NCI-H2227 treated with DMSO at 0.1 percent for 48 hours (cell line): ENCODE measurements around the gene BNC2.
A peak's percentile ranks its signal among the peaks of the same experiment; 100 is the strongest.

Source experiments
- DNase-seq: peaks from one replicate; lab custom pipeline; 2025; lab: John Stamatoyannopoulos, UW

BNC2 gene

DNA sequence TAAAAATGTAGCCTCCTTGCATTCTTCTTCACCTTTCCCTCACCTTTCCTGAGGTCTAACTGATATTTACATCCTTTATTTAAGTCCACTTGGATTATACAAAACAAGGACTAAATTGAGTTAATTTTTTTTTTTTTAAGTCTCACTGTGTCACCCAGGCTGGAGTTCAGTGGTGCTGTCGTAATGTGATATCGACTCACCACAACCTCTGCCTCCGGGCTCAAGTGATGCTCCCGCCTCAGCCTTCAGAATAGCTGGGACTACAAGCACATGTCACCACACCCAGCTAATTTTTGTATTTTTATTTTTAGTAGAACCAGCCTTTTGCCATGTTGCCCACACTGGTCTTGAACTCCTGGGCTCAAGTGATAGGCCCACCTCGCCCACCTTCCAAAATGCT is 195.3 kb downstream of the BNC2 start:
- no peak for DNase-seq

GRCh38 chr9:16673171-16673570 is 197.3 kb downstream of the BNC2 start:
- no peak for DNase-seq

GRCh38 chr9:16672501-16672900 is 198.0 kb downstream of the BNC2 start:
- no peak for DNase-seq

DNA sequence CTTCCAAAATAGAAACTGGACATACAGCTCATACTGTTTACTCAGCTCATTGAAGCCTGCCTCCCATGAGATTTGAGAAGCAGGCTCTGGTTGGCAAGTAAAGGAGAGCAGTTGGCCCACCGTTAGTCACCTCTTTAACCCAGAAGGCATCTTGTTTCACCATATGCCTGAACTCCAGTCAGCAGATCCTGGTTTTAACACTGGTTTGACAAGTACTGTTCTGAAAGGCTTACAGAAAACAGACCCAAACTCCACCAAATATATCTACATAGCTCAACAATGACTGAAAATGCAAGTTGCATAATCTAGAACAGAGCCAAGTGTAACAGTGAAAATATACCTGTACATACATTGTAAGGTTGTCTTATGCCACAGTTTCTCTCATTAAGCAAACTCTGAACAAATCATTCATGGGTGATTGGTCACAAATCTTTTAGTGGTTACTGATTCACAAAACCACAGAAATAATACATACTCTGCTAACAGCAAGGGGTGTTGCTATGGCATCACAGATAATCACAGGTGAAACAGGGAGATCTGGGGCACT is 198.8 kb downstream of the BNC2 start:
- DNase-seq: no peak

GRCh38 chr9:16670791-16671190 is 199.7 kb downstream of the BNC2 start:
- no peak for DNase-seq

GRCh38 chr9:16668734-16669295 is 201.7 kb downstream of the BNC2 start:
- no peak for DNase-seq

DNA sequence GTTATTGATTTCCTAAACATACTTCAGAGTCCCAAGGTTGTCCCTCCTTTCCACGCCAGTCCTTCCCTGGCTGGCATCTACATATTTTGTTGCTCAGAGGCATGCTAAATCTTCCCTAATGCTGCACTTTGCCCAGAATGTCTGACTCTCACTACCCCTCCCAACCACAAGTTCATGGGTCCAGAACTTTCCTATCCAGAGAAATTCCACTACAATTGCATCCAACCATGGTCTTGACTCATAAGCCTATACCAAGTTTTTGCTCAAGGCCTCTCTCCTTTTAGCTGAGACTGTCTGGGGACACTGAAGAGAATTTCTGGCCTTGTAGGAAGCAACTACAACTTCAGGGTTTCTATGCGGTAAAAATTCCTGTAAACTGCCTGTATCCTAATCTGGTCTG is 206.3 kb downstream of the BNC2 start:
- no peak for DNase-seq

DNA sequence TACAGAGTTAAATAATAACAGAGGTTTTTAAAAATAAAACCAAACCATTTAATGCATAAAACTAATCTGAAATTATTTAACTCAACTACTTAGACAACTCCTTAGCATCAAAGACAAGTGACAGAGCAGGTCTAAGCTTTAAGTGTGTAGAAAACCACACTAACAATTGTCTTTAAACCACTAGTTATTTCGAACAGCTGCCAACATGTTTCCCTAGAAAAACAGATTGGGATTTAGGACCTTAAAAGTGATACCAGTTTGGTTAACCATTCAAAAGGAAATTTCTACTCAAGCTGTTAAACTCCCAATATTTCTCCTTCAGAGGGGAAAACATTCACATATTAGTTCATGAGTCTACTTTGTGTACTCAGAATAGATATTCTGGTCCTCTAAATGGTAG is 208.7 kb downstream of the BNC2 start:
- no peak for DNase-seq

- DNase-seq: no peak
Observed at GRCh38 chr9:16659096-16659495, 211.4 kb downstream of the BNC2 start.

- DNase-seq: no peak
Observed at GRCh38 chr9:16656432-16657169, 213.9 kb downstream of the BNC2 start.

DNA sequence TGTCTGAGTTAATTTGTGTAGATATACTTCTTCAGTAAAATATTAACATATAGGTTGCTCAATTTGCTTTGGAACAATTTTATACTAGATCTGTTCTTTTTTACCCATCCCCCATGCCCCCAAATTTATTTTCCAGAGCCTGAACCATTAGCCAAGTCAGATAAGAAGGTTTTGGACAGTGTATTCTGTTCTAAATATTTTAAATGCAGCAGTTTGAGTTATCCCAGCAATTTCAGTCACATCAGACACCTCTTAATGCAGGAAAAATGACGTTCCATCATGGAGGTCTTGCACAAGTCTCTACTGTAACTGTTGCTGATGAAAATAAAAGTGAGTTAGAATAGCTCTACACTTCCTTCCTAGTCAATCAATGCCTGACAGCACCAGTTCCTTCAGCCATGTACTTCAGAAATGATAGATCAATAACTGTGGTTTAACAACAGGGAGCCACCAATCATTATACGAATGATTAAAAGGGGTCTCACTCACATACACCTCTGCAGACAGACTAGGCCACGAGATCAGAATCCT is 215.8 kb downstream of the BNC2 start:
- no peak for DNase-seq

DNA sequence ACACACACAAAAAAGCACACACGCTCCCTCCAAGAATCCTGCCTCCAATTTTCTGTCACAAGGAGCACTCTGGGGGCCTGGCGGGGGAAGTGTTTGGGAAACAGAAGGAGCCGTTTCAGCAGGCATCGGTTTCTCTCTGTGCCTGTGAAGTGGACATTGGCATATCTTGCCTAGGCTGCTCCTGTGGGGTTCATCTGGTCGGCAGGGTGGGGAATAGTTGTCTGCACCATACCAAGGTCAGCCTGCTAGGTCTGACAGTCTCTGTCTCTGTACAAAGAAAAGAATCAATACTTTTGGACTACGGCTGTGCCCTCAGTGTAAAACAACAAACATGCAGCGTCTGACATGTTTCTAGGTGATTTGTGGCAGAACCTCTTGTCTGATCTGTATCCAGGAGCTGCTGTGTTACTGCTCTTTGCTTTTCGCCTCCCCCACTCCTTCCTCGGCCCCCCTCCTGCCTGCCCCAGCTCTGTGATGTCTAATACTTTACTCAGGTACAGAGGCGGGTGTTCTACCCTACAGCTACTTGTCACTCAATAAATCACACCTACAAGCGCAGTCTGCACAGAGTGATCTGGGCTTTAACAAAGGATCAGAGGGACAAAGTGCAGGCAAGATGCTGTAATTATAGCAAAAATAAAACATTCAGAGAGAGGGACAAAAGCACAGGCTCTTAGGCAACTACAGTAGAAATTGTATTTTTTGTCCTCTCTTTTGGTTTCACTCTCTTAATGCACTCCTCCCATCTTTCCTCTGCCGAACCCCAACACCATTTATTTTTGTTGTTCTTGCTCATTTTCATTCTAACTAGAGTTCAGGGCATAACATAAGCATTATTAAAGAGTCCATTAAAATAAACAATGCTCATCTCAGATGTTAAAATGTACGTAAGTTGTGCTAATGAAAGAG is 216.7 kb downstream of the BNC2 start:
- DNase-seq: peak; percentile 96

DNA sequence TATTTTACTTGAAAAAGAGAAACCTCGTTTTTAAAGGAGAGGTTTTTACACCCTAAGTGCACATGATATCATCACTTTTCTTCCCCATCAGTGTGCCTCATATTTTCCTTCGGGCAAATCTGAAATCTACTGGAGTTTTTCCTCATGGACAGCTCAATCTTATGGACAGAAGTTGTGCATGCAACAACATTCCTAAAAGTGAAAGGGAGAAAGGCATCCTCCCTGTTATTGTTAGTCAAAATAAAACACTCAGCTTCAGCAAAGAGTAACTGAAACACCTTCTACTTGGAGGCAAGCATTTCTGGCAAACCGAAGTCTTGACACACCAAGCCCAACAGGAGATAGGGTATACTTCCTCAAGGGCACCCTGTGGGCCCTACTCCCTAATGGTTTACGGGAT is 217.9 kb downstream of the BNC2 start:
- DNase-seq: no peak

DNA sequence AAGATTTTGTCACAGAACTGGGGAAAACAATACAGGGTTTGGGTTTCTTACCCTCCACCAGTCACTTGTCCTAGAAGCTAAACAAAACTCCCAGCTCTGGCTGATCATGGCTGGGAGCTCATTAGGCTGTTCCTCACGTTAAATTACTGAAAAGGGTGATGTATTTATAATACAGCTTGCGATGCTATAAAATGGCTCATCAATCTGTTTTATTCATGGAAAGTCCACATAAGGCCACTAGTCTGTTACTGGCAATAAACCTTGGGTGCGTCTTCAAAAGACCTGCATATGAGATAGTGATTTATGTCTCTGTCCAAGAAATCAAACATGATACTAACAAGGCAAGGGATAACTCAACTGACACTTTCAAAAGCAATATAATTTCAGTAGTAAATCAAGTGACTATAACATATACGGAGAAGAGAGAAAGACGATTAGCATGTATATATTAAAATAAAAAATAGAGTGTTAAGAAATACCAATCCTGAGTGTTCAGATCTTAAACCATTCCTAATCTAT is 219.0 kb downstream of the BNC2 start:
- no peak for DNase-seq

DNA sequence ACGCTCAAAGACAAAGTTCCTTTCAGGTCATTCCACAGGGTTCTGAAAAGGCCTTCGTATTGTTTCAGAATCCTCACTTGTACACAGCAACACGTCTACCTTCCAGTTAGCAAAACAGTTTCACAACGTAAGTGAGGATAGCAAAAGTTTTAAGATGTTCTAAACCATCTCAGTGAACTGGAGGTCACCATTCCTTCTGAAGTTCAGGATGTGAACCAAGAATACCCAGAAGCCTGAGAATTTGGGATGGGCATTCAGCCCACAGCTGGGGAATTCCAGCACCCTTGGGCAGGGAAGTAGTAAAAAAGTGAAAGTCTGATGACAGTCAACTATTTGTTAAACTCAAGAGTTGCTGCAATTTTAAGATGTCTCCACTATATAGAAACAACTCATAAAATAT is 224.5 kb downstream of the BNC2 start:
- DNase-seq: no peak

- DNase-seq: no peak
Observed at GRCh38 chr9:16642421-16643109, 227.9 kb downstream of the BNC2 start.

GRCh38 chr9:16640649-16641048 is 229.8 kb downstream of the BNC2 start:
- DNase-seq: no peak

GRCh38 chr9:16639644-16640043 is 230.8 kb downstream of the BNC2 start:
- no peak for DNase-seq

GRCh38 chr9:16637911-16638310 is 232.6 kb downstream of the BNC2 start:
- DNase-seq: no peak

- no peak for DNase-seq
Observed at GRCh38 chr9:16637218-16637617, 233.3 kb downstream of the BNC2 start.

- DNase-seq: no peak
Observed at GRCh38 chr9:16633794-16634193, 236.7 kb downstream of the BNC2 start.

DNA sequence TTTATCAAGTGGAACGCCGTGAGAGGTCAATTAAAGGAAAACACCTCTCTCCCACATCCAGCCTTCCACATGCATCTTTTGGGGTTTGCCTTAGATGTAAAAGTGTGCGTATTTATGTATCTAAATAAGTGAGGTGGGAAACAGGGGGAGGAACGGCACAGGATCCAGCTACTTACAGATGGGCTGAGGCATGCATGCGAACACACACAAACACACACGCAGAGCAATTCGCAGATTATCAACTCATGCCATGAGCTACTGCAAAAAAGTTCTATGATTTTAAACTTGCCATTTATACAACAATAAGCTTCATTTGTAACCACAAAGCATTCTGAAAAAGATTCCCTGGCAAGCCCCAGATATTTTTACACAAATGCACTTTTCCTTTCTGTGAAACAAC is 242.1 kb downstream of the BNC2 start:
- peak; percentile 62 for DNase-seq
